Testis (tissue), 3 donors: ENCODE results near the gene PHOSPHO1. TPM values are rescaled to one million over a fixed set of nuclear protein-coding genes. Genes with fewer than 3 reads are reported as not detected.

Experiments
- DNase-seq: peaks from one replicate; pipeline ENCODE4 v3.0.0-alpha.2; 2019
- H3K27ac ChIP-seq, 2 donors: fragments of 200-600 bp; sonication (generic); one replicate each; pipeline ENCODE4 v1.5.1; 2019
- H3K27me3 ChIP-seq: fragments of 200-600 bp; sonication (generic); one replicate; pipeline ENCODE4 v1.5.1; 2019
- H3K36me3 ChIP-seq: fragments of 200-600 bp; sonication (generic); one replicate; pipeline ENCODE4 v1.5.1; 2017; ENCODE audit warnings: low read depth; ENCODE audit errors: missing control alignments
- H3K4me1 ChIP-seq: fragments of 200-600 bp; sonication (generic); one replicate; pipeline ENCODE4 v1.5.1; 2019
- H3K4me3 ChIP-seq, 2 donors: fragments of 200-600 bp; sonication (generic); one replicate each; pipeline ENCODE4 v1.5.1; 2017 to 2019
- H3K9me3 ChIP-seq: fragments of 200-600 bp; sonication (generic); one replicate; pipeline ENCODE4 v1.5.1; 2017
- CTCF ChIP-seq, 3 experiments: fragments of 450-650 bp in 2 of 3; fragments of 200-600 bp in 1 of 3; sonication (generic) in 1 of 3; IDR thresholded peaks; one replicate each; pipeline ENCODE4 v1.5.1; 2016 to 2019; ENCODE audit warnings: antibody characterized with exemption in 3 of 3, mild to moderate bottlenecking in 2 of 3, moderate library complexity in 1 of 3
- POLR2A ChIP-seq: fragments of 450-650 bp; IDR thresholded peaks from one replicate; pipeline ENCODE4 v1.6.1; 2017; ENCODE audit warnings: antibody characterized with exemption, mild to moderate bottlenecking, moderate library complexity
- WGBS, 2 donors: methylation state at CpG; one replicate each; pipeline ENCODE4 v1.1.5; 2018; 5-methylcytosine and 5-hydroxymethylcytosine counted together
- intact Hi-C: fragments of 100-400 bp; cut with DNase I; formaldehyde crosslinking; loops from one replicate; pipeline ENCODE4 v1.15.1; 2023; ENCODE audit warnings: low total_unique reads
- polyA plus RNA-seq: library from polyadenylated mRNA; stranded (reverse); fragments of 350-450 nt; fragmentation: Illumina TruSeq; extraction: RNeasy Lipid Tissue Mini Kit (QIAGEN cat#74804); gene quantifications from one replicate; pipeline ENCODE4 v1.2.3, GENCODE V29; 2014; ENCODE audit warnings: low read depth, low replicate concordance; ENCODE audit not compliant: insufficient read depth
- total RNA-seq, 2 donors: library from RNA; depleted of rRNA; stranded (reverse); fragments of >200 nt; gene quantifications; one replicate each; pipeline ENCODE4 v1.2.3, GENCODE V29; 2016

The PHOSPHO1 gene
- total and polyA plus RNA-seq, 3 donors from 2014 or later, result 35.4 to 138 (median 99.5) TPM

- no peak overlapping the region for H3K27ac ChIP-seq
- DNase-seq, result no peak
- no peak overlapping the region for H3K4me3 ChIP-seq
- intact Hi-C loops, result no loop called here
- H3K4me1 ChIP-seq, result peaks cover 3% of the 10 kb centered on the region
- no peaks in the 10 kb centered on the region for H3K36me3 ChIP-seq
- TF ChIP-seq POLR2A, result no peak
- TF ChIP-seq CTCF (IDR thresholded peaks at IDR 0.05), result no peak
- H3K9me3 ChIP-seq, result no peaks in the 10 kb centered on the region
- 86 to 89% methylated on average over 10 of the region's 10 CpGs for WGBS, 2 donors
- H3K27me3 ChIP-seq, result no peaks in the 10 kb centered on the region
Observed at GRCh38 chr17:49209061-49209571, 21.5 kb downstream of the PHOSPHO1 start.

GRCh38 chr17:49204516-49204915 lies 26.1 kb downstream of the PHOSPHO1 start:
- WGBS, 2 donors, result 100% methylated on average over 2 of the region's 2 CpGs
- no peak for DNase-seq
- Histone ChIP-seq H3K4me3 (no peak overlapping the region), H3K27me3 (no peaks in the 10 kb centered on the region), H3K36me3 (no peaks in the 10 kb centered on the region), H3K27ac (no peak overlapping the region), H3K4me1 (no peaks in the 10 kb centered on the region), H3K9me3 (no peaks in the 10 kb centered on the region)
- no peak for TF ChIP-seq CTCF (IDR thresholded peaks at IDR 0.05)
- no peak for TF ChIP-seq POLR2A
- intact Hi-C loops, result no loop called here

GRCh38 chr17:49203796-49204195 lies 26.8 kb downstream of the PHOSPHO1 start:
- WGBS, 2 donors, result 72 to 90% methylated on average over 2 of the region's 2 CpGs
- DNase-seq, result no peak
- intact Hi-C loops, result no loop called here
- Histone ChIP-seq H3K4me3 (no peak overlapping the region), H3K36me3 (no peaks in the 10 kb centered on the region), H3K27ac (no peak overlapping the region), H3K9me3 (no peaks in the 10 kb centered on the region), H3K4me1 (no peaks in the 10 kb centered on the region), H3K27me3 (no peaks in the 10 kb centered on the region)
- no peak for TF ChIP-seq POLR2A
- TF ChIP-seq CTCF (IDR thresholded peaks at IDR 0.05), result no peak

- intact Hi-C loops, result no loop called here
- Histone ChIP-seq H3K36me3 (no peaks in the 10 kb centered on the region), H3K9me3 (no peaks in the 10 kb centered on the region), H3K27ac (no peak overlapping the region), H3K4me3 (no peak overlapping the region), H3K4me1 (no peaks in the 10 kb centered on the region), H3K27me3 (no peaks in the 10 kb centered on the region)
- no peak for DNase-seq
- WGBS, 2 donors, result 76 to 77% methylated on average over 8 of the region's 8 CpGs
- no peak for TF ChIP-seq POLR2A
- no peak for TF ChIP-seq CTCF (IDR thresholded peaks at IDR 0.05)
Observed at GRCh38 chr17:49201481-49201927, 29.1 kb downstream of the PHOSPHO1 start.

GRCh38 chr17:49200423-49201083 lies 30.0 kb downstream of the PHOSPHO1 start:
- Histone ChIP-seq H3K36me3 (no peaks in the 10 kb centered on the region), H3K27ac (no peak overlapping the region), H3K9me3 (no peaks in the 10 kb centered on the region), H3K27me3 (no peaks in the 10 kb centered on the region), H3K4me3 (no peak overlapping the region), H3K4me1 (no peaks in the 10 kb centered on the region)
- intact Hi-C loops, result no loop called here
- 71 to 79% methylated on average over 13 of the region's 13 CpGs for WGBS, 2 donors
- no peak for TF ChIP-seq CTCF (IDR thresholded peaks at IDR 0.05)
- TF ChIP-seq POLR2A, result no peak
- DNase-seq, result no peak
